GM12873 (cell line): ENCODE measurements around the gene ZNF831.

Source experiments
- TF ChIP-seq, protein P1 (sequence below): IDR thresholded peaks from 2 replicates; pipeline ENCODE4 v1.5.1; 2012; ENCODE audit warnings: low read depth, mild to moderate bottlenecking, moderate library complexity, low read length, control low read depth; ENCODE audit not compliant: insufficient read depth; ENCODE audit errors: missing control alignments

The ZNF831 gene

DNA sequence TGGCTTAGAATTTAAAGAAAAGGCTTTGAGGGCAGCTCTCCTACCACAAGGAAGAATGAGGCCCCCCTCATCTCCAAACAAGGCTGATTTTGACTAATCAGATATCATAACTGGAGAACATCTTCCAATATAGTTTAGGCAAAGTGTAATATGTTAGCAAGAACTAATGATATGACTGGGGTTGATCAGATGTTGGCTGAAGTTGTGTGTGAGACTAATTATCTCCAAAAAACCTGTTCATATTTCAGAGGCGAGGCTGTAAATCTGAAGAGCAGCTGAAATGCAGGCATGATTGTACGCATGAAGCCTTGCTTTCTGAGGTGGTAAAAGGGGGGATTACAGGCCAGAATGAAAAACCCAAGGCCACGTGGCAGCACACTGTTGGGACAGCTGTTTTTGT, 16.0 kb upstream of the ZNF831 start:
- TF ChIP-seq, protein P1, sequence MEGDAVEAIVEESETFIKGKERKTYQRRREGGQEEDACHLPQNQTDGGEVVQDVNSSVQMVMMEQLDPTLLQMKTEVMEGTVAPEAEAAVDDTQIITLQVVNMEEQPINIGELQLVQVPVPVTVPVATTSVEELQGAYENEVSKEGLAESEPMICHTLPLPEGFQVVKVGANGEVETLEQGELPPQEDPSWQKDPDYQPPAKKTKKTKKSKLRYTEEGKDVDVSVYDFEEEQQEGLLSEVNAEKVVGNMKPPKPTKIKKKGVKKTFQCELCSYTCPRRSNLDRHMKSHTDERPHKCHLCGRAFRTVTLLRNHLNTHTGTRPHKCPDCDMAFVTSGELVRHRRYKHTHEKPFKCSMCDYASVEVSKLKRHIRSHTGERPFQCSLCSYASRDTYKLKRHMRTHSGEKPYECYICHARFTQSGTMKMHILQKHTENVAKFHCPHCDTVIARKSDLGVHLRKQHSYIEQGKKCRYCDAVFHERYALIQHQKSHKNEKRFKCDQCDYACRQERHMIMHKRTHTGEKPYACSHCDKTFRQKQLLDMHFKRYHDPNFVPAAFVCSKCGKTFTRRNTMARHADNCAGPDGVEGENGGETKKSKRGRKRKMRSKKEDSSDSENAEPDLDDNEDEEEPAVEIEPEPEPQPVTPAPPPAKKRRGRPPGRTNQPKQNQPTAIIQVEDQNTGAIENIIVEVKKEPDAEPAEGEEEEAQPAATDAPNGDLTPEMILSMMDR, result no peak

DNA sequence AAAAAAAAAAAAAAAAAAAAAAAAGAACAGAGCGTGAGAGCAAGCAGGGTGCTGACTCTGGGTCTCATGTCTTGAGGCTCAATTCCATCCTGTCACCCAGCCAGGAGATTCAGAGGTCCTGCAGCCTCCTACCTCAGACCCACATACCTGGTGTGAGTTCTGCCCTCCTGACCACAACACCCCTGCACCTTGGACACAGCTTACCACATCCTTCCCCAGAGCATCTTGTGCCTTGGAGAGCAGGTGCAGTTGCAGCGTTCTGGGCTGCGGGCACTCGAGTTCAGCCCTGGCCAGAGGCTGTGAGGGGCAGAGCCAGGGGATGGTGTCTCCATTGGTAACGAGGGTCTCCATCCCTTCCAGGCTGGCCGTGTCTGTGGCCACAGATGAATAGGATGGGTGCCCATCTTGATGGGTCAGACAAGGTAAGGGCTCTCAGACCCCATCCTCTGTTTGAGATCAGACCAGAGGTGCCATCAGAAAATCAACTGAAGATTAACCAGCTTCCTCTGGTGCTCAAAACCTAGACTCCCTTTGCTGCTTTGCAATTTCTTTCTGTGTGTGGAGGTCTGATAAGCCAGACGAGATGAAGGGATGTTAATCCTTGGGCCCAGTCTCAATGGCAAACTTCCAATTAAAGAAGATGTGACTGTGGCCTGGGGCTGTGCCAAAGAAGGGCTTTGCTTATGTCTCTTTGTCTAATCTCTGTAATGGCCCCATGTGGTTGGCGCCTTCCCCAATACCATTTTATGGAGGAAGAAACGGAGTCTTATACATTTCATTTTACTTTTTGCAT, 14.7 kb upstream of the ZNF831 start:
- TF ChIP-seq, protein P1, result no peak

DNA sequence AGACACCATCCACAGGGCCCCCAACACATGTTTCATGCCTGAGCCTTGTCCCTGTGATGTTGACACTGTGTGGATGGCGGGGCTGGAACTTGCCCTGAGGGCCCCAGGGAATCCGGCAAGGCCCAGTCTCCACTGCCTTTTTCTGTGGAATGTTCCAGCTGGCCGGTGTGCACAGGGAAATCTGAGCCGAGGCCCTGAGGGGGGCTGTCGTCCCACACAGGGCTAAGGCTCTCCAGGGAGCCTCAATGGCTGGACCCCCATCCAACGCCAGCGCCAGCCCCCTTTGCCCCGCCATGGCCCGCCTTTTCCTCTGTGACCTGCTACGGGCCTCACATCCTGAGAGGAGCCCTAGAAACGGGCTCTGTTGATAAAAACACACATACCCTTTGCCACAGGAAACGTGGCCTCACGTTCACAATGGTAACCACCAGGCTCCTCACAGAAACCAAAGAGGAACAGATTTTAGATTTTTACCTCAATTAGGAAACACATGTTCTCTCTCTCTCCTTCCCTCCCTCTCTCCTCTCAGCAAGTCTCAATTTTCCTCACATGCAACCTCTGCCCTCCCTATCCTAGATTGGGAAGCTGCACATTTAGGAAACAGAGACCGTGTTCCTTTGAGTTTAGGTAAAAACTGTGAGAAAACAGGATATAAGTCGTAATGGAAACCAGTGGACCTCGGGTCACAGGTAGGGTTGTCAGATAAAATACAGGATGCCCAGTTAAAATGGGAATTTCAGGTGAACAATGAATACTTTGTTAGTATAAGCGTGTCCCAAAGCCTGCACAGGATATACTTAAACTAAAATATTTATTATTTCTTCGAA, 13.7 kb upstream of the ZNF831 start:
- TF ChIP-seq, protein P1, result no peak

DNA sequence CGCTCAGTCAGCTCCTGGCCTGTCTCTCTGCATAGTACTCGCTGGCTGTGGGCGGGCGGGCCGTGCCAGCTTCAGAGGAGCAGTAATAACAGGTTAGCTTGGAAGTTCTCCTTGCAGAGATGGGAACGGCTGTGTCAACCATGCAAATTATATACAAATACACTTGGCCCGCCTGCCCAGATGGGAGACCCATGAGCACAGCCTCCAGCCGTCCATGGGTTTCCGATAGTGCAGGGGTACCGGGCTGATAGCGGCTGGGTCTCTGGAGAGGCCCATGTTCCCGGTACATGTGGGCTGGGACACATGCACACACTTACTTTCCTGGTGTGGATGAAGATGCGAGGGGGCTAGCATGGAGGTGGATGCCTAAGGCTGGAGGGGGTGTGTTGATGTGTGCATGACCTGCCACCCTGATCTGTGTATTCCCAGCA, 12.8 kb upstream of the ZNF831 start:
- TF ChIP-seq, protein P1, result no peak

DNA sequence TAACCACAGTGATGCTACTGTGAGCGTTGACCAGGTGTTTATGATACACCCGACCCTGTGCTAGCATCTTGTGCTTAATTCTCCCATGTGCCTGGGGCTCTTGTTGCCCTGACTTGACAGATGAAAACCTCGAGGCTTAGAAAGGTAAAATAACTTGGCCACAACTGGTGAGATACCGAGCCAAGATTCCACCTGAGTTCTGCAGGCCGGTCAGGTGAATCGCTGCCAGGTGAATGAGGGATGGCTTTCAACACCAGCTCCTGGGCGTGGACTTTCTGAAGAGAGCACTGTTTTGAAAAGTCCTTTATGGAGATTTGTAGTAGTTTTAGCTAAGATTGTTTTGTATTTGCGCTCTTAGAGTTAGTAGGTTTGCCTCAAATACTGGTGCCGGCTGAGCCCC, 12.2 kb upstream of the ZNF831 start:
- TF ChIP-seq, protein P1, result no peak

DNA sequence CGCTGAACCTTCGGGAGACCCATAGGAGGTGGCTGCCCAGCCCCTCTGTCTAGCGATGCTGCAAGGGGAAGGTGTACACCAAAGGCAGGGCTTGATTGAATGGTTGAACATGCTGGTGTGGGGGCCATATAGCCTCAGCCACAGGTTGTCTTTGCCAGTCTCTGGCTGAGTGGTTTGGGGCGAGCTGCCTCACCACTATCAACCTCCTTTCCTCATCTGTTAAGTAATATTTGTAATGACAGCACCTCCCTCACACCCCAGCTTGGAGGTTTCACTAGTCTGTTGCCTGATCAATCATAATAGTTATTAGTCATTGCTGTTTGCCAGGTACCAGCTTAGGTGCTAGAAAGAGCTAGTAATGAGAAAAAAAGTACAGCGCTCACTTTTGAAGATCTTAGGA, 11.8 kb upstream of the ZNF831 start:
- TF ChIP-seq, protein P1, result no peak
